Neuronal stem cell (in vitro differentiated cells): ENCODE data around the gene JOSD2.
"Not testable (repeated sequence)": the region's sequence is repeated elsewhere in the genome, so short reads cannot be mapped to it uniquely, and the experiment has no call there.

Experiments
- DNase-seq: peaks from one replicate; pipeline ENCODE4 v3.0.0-alpha.2; 2013; ENCODE audit warnings: low spot score
- H2AFZ ChIP-seq: one replicate; pipeline ENCODE4 v1.6.1; 2013; ENCODE audit warnings: mild to moderate bottlenecking, low read length, inconsistent platforms
- H2AK5ac ChIP-seq: 2 replicates; pipeline ENCODE4 v1.6.1; 2013; ENCODE audit warnings: low read depth, mild to moderate bottlenecking, inconsistent platforms, low read length, moderate library complexity, mixed read lengths
- H2BK120ac ChIP-seq: 2 replicates; pipeline ENCODE4 v1.6.1; 2013; ENCODE audit warnings: low read depth, mild to moderate bottlenecking, inconsistent platforms, low read length, moderate library complexity, mixed read lengths
- H2BK12ac ChIP-seq: one replicate; pipeline ENCODE4 v1.6.1; 2013; ENCODE audit warnings: low read length, inconsistent platforms
- H2BK15ac ChIP-seq: 2 replicates; pipeline ENCODE4 v1.6.1; 2013; ENCODE audit warnings: mild to moderate bottlenecking, low read length, inconsistent platforms, mixed read lengths
- H2BK5ac ChIP-seq: one replicate; pipeline ENCODE4 v1.6.1; 2013; ENCODE audit warnings: inconsistent platforms, mild to moderate bottlenecking, low read length, moderate library complexity
- H3K14ac ChIP-seq: one replicate; pipeline ENCODE4 v1.6.1; 2013; ENCODE audit warnings: low read length, inconsistent platforms
- H3K18ac ChIP-seq: 2 replicates; pipeline ENCODE4 v1.6.1; 2013; ENCODE audit warnings: low read length, inconsistent platforms
- H3K23ac ChIP-seq: 2 replicates; pipeline ENCODE4 v1.6.1; 2013; ENCODE audit warnings: low read depth, mild to moderate bottlenecking, mixed read lengths, low read length, inconsistent platforms; ENCODE audit not compliant: poor library complexity
- H3K27ac ChIP-seq: replicated peaks from 3 replicates; pipeline ENCODE4 v1.5.1; 2013; ENCODE audit warnings: low read length, inconsistent platforms
- H3K27me3 ChIP-seq, 3 experiments: 2 replicates each; pipeline ENCODE4 v1.6.1; 2013; ENCODE audit warnings: low read length in 3 of 3, mild to moderate bottlenecking in 2 of 3, inconsistent platforms in 1 of 3, low read depth in 1 of 3, mixed read lengths in 1 of 3, moderate library complexity in 1 of 3; ENCODE audit not compliant: control insufficient read depth in 3 of 3, insufficient read depth in 3 of 3
- H3K36me3 ChIP-seq, 2 donors: replicated peaks in 1 of 2; 2 replicates each; pipeline ENCODE4 v1.6.1; 2013; ENCODE audit warnings: low read length in 2 of 2; ENCODE audit not compliant: control insufficient read depth in 2 of 2, insufficient read depth in 2 of 2
- H3K4ac ChIP-seq: 2 replicates; pipeline ENCODE4 v1.6.1; 2013; ENCODE audit warnings: inconsistent platforms, mild to moderate bottlenecking, low read length, moderate library complexity
- H3K4me1 ChIP-seq, 2 donors: 1 replicate in 1 of 2; 2 replicates in 1 of 2; pipeline ENCODE4 v1.6.1; 2013; ENCODE audit warnings: low read length in 2 of 2, low read depth in 1 of 2; ENCODE audit not compliant: control insufficient read depth in 2 of 2, insufficient read depth in 1 of 2
- H3K4me2 ChIP-seq: one replicate; pipeline ENCODE4 v1.6.1; 2013; ENCODE audit warnings: mild to moderate bottlenecking, low read length, inconsistent platforms; ENCODE audit not compliant: insufficient read depth, poor library complexity, severe bottlenecking
- H3K4me3 ChIP-seq, 2 donors: 2 replicates each; pipeline ENCODE4 v1.5.1; 2013; ENCODE audit warnings: low read length in 2 of 2, mild to moderate bottlenecking in 2 of 2, inconsistent platforms in 1 of 2, moderate library complexity in 1 of 2
- H3K79me1 ChIP-seq: one replicate; pipeline ENCODE4 v1.6.1; 2013; ENCODE audit warnings: low read depth, mild to moderate bottlenecking, inconsistent platforms, low read length, moderate library complexity
- H3K9ac ChIP-seq: one replicate; pipeline ENCODE4 v1.6.1; 2013; ENCODE audit warnings: mild to moderate bottlenecking, low read depth, low read length, inconsistent platforms; ENCODE audit not compliant: poor library complexity
- H3K9me3 ChIP-seq, 2 donors: replicated peaks in 1 of 2; 2 replicates each; pipeline versions ENCODE3 to v1.6.1; 2013; ENCODE audit warnings: low read length in 2 of 2, mild to moderate bottlenecking in 2 of 2, inconsistent platforms in 1 of 2, low read depth in 1 of 2, mixed read lengths in 1 of 2, moderate library complexity in 1 of 2; ENCODE audit not compliant: control insufficient read depth in 2 of 2, insufficient read depth in 1 of 2
- H4K8ac ChIP-seq: one replicate; pipeline ENCODE4 v1.6.1; 2013; ENCODE audit warnings: low read depth, mild to moderate bottlenecking, inconsistent platforms, low read length, moderate library complexity
- H4K91ac ChIP-seq: one replicate; pipeline ENCODE4 v1.6.1; 2013; ENCODE audit warnings: low read length, low read depth, mild to moderate bottlenecking, inconsistent platforms; ENCODE audit not compliant: poor library complexity
- WGBS, 2 donors: extraction: QIAGEN DNeasy Blood & Tissue Kit; methylation state at CpG; one replicate each; pipeline ENCODE4 v1.1.7; 2013; ENCODE audit warnings: missing lambda C conversion rate in 2 of 2, mixed read lengths in 1 of 2; ENCODE audit not compliant: insufficient read length in 2 of 2, insufficient replicate concordance in 1 of 2; ENCODE audit errors: extremely low coverage in 2 of 2; 5-methylcytosine and 5-hydroxymethylcytosine counted together

JOSD2 gene

GRCh38 chr19:50531171-50531612 lies 20.2 kb upstream of the JOSD2 start:
- Histone ChIP-seq H3K9ac (peak overlapping the region; percentile 44), H3K23ac (no peak overlapping the region), H3K14ac (peak overlapping the region; percentile 17), H3K18ac (peak overlapping the region; percentile 88), H3K36me3 (peaks cover 16 to 61% of the 10 kb centered on the region in 2 donors), H3K4me1 (peaks cover 8 to 13% of the 10 kb centered on the region in 2 donors), H3K9me3 (peaks cover 13 to 21% of the 10 kb centered on the region in 2 donors), H3K79me1 (peaks cover 10% of the 10 kb centered on the region), H2BK12ac (no peak overlapping the region), H2BK15ac (no peak overlapping the region), H4K8ac (no peak overlapping the region), H3K27ac (peak overlapping the region; percentile 44), H3K4me3 (no peak overlapping the region), H3K4ac (no peak overlapping the region), H3K27me3 (peaks cover 0 to 1% (median 0%) of the 10 kb centered on the region in 3 experiments), H3K4me2 (no peak overlapping the region), H2BK120ac (peak overlapping the region; percentile 31), H2AK5ac (peak overlapping the region; percentile 56), H2AFZ (no peak overlapping the region), H2BK5ac (no peak overlapping the region), H4K91ac (no peak overlapping the region)
- no peak for DNase-seq
- WGBS, 2 donors = no CpG with 5 or more reads among the region's 14 CpGs

GRCh38 chr19:50528052-50528451 lies 17.1 kb upstream of the JOSD2 start:
- H2BK15ac ChIP-seq, H4K91ac ChIP-seq, DNase-seq, H2AK5ac ChIP-seq, H3K14ac ChIP-seq, H3K27ac ChIP-seq, H3K79me1 ChIP-seq, H3K4ac ChIP-seq, H3K9me3 ChIP-seq, H3K18ac ChIP-seq, H3K9ac ChIP-seq, H3K27me3 ChIP-seq, H3K23ac ChIP-seq, H4K8ac ChIP-seq, H2BK5ac ChIP-seq, H3K4me2 ChIP-seq, H2BK12ac ChIP-seq, H3K4me3 ChIP-seq, H2AFZ ChIP-seq, H2BK120ac ChIP-seq: not testable (repeated sequence)
- H3K4me1 ChIP-seq = peaks cover 8 to 13% of the 10 kb centered on the region in 2 donors
- WGBS, 2 donors = no CpG with 5 or more reads among the region's 3 CpGs
- H3K36me3 ChIP-seq = peaks cover 14 to 48% of the 10 kb centered on the region in 2 donors

GRCh38 chr19:50522881-50523280 lies 11.9 kb upstream of the JOSD2 start:
- Histone ChIP-seq H3K18ac (no peak overlapping the region), H2AK5ac (no peak overlapping the region), H3K27ac (no peak overlapping the region), H4K8ac (no peak overlapping the region), H3K14ac (peak overlapping the region; percentile 31), H2AFZ (no peak overlapping the region), H3K4me3 (no peak overlapping the region), H3K4me1 (no peaks in the 10 kb centered on the region), H3K23ac (peak overlapping the region; percentile 73), H2BK5ac (no peak overlapping the region), H4K91ac (no peak overlapping the region), H2BK12ac (no peak overlapping the region), H3K36me3 (peaks cover 29 to 35% of the 10 kb centered on the region in 2 donors), H3K4me2 (no peak overlapping the region), H3K9me3 (peaks cover 0 to 7% of the 10 kb centered on the region in 2 donors), H2BK120ac (no peak overlapping the region), H3K79me1 (peaks cover 19% of the 10 kb centered on the region), H3K27me3 (no peaks in the 10 kb centered on the region), H3K9ac (no peak overlapping the region), H2BK15ac (no peak overlapping the region), H3K4ac (no peak overlapping the region)
- no peak for DNase-seq
- WGBS, 2 donors = no CpG with 5 or more reads among the region's 10 CpGs

- Histone ChIP-seq H3K18ac (no peak overlapping the region), H3K4me3 (no peak overlapping the region), H3K4me1 (no peaks in the 10 kb centered on the region), H2BK120ac (no peak overlapping the region), H3K4ac (no peak overlapping the region), H3K9me3 (peaks cover 0 to 9% of the 10 kb centered on the region in 2 donors), H3K79me1 (peaks cover 20% of the 10 kb centered on the region), H3K14ac (no peak overlapping the region), H4K91ac (no peak overlapping the region), H3K4me2 (no peak overlapping the region), H2BK12ac (no peak overlapping the region), H3K27me3 (no peaks in the 10 kb centered on the region), H2AFZ (no peak overlapping the region), H4K8ac (no peak overlapping the region), H2BK5ac (no peak overlapping the region), H3K23ac (no peak overlapping the region), H3K9ac (no peak overlapping the region), H3K36me3 (peaks cover 35 to 46% of the 10 kb centered on the region in 2 donors), H3K27ac (no peak overlapping the region), H2BK15ac (no peak overlapping the region), H2AK5ac (no peak overlapping the region)
- no CpG with 5 or more reads among the region's 17 CpGs for WGBS, 2 donors
- no peak for DNase-seq
Measured at GRCh38 chr19:50520822-50521465, 10.0 kb upstream of the JOSD2 start.
